NCI-H2196 treated with DMSO at 0.1 percent for 48 hours (cell line): ENCODE results near the gene GAK.

Source experiments
- DNase-seq: peaks from one replicate; lab custom pipeline; 2025; ENCODE audit not compliant: unreplicated experiment; lab: John Stamatoyannopoulos, UW

The GAK gene

GRCh38 chr4:855880-856224 lies 76.3 kb downstream of the GAK start:
- DNase-seq: no peak

GRCh38 chr4:854356-854755 lies 77.8 kb downstream of the GAK start:
- no peak for DNase-seq

- DNase-seq: no peak
Measured at GRCh38 chr4:853416-853781, 78.7 kb downstream of the GAK start.

- no peak for DNase-seq
Measured at GRCh38 chr4:851701-852430, 80.2 kb downstream of the GAK start.

GRCh38 chr4:850323-850945 lies 81.7 kb downstream of the GAK start:
- DNase-seq: no peak

GRCh38 chr4:849478-850175 lies 82.5 kb downstream of the GAK start:
- DNase-seq: no peak

- DNase-seq: no peak
Measured at GRCh38 chr4:848803-849477, 83.2 kb downstream of the GAK start.

GRCh38 chr4:848307-848691 lies 83.8 kb downstream of the GAK start:
- no peak for DNase-seq

GRCh38 chr4:845836-846251 lies 86.3 kb downstream of the GAK start:
- no peak for DNase-seq

- no peak for DNase-seq
Measured at GRCh38 chr4:845233-845835, 86.8 kb downstream of the GAK start.

GRCh38 chr4:844752-845232 lies 87.3 kb downstream of the GAK start:
- DNase-seq: no peak

GRCh38 chr4:839675-840443 lies 92.3 kb downstream of the GAK start:
- DNase-seq: no peak

GRCh38 chr4:837772-838171 lies 94.3 kb downstream of the GAK start:
- no peak for DNase-seq

- DNase-seq: no peak
Measured at GRCh38 chr4:836750-837301, 95.3 kb downstream of the GAK start.

- DNase-seq: no peak
Measured at GRCh38 chr4:836003-836511, 96.1 kb downstream of the GAK start.

- peak; percentile 69 for DNase-seq
Measured at GRCh38 chr4:835148-836002, 96.7 kb downstream of the GAK start.

- no peak for DNase-seq
Measured at GRCh38 chr4:834368-835147, 97.6 kb downstream of the GAK start.

- no peak for DNase-seq
Measured at GRCh38 chr4:833731-834367, 98.3 kb downstream of the GAK start.
